H1 (cell line): ENCODE data around the gene RSBN1. TPM values are rescaled to one million over a fixed set of nuclear protein-coding genes. Genes with fewer than 3 reads are reported as not detected.

ENCODE experiments used
- CTCF ChIA-PET: fragments of 300-600 bp; sonication (Branson Sonifier 250); formaldehyde crosslinking; loops from one replicate; lab custom pipeline; 2021; ENCODE audit not compliant: partially characterized antibody; lab: Charles Lee
- POLR2A ChIA-PET: fragments of 300-600 bp; sonication (Branson Sonifier 250); formaldehyde crosslinking; loops from one replicate; lab custom pipeline; 2021; ENCODE audit warnings: inconsistent platforms; ENCODE audit not compliant: partially characterized antibody; lab: Charles Lee
- DNase-seq, 2 experiments: peaks; one replicate each; pipeline versions ENCODE4 v3.0.0 to v3.0.0-alpha.2; 2010 to 2022; ENCODE audit warnings: low spot score in 2 of 2, low read depth in 1 of 2, mixed read lengths in 1 of 2
- FAIRE-seq: peaks from 2 replicates; lab custom pipeline; 2011; peaks lifted over from hg19 to GRCh38; lab: Jason Lieb, UNC
- H2AFZ ChIP-seq: 2 replicates; pipeline ENCODE4 v1.8.1; 2012; ENCODE audit warnings: low read length, inconsistent platforms
- H2AK5ac ChIP-seq: 2 replicates; pipeline ENCODE4 v1.6.1; 2013; ENCODE audit warnings: low read depth, low read length
- H2BK120ac ChIP-seq: replicated peaks from 2 replicates; pipeline ENCODE3; 2013; ENCODE audit warnings: low read depth, low read length, inconsistent platforms
- H2BK12ac ChIP-seq: 2 replicates; pipeline ENCODE4 v1.6.1; 2013; ENCODE audit warnings: low read depth, low read length
- H2BK15ac ChIP-seq: 2 replicates; pipeline ENCODE4 v1.6.1; 2013; ENCODE audit warnings: low read length
- H2BK20ac ChIP-seq: 2 replicates; pipeline ENCODE4 v1.6.1; 2013; ENCODE audit warnings: low read length
- H2BK5ac ChIP-seq: 2 replicates; pipeline ENCODE4 v1.6.1; 2013; ENCODE audit warnings: low read depth, low read length
- H3K14ac ChIP-seq: 2 replicates; pipeline ENCODE4 v1.6.1; 2013; ENCODE audit warnings: inconsistent platforms; ENCODE audit not compliant: insufficient read length
- H3K18ac ChIP-seq: 2 replicates; pipeline ENCODE4 v1.6.1; 2013; ENCODE audit warnings: low read length; ENCODE audit errors: extremely low read depth
- H3K23ac ChIP-seq: 2 replicates; pipeline ENCODE4 v1.6.1; 2013; ENCODE audit warnings: inconsistent platforms; ENCODE audit not compliant: insufficient read length
- H3K23me2 ChIP-seq: 2 replicates; pipeline ENCODE4 v1.6.1; 2013; ENCODE audit warnings: low read depth, low read length
- H3K27ac ChIP-seq: 2 replicates; pipeline ENCODE4 v1.6.1; 2011; ENCODE audit warnings: low read depth, low read length, inconsistent platforms
- H3K27me3 ChIP-seq, 4 experiments: replicated peaks in 1 of 4; 1 replicate in 1 of 4; 2 replicates in 3 of 4; pipeline versions ENCODE4 v1.6.1 to v1.8.1; 2011 to 2013; ENCODE audit warnings: low read length in 3 of 4, mild to moderate bottlenecking in 3 of 4, inconsistent platforms in 2 of 4, mixed read lengths in 2 of 4, moderate library complexity in 1 of 4; ENCODE audit not compliant: control insufficient read depth in 3 of 4, insufficient read depth in 3 of 4; ENCODE audit errors: extremely low read depth in 1 of 4
- H3K36me3 ChIP-seq, 4 experiments: 2 replicates each; pipeline versions ENCODE4 v1.6.1 to v1.8.1; 2011 to 2013; ENCODE audit warnings: mild to moderate bottlenecking in 4 of 4, low read length in 3 of 4, moderate library complexity in 2 of 4, control low read depth in 1 of 4, inconsistent platforms in 1 of 4; ENCODE audit not compliant: insufficient read depth in 4 of 4, control insufficient read depth in 2 of 4
- H3K4ac ChIP-seq: replicated peaks from 2 replicates; pipeline ENCODE3; 2013; ENCODE audit warnings: low read length, low read depth, mixed read lengths, inconsistent platforms; ENCODE audit not compliant: insufficient read length
- H3K4me1 ChIP-seq, 4 experiments: replicated peaks in 1 of 4; 1 replicate in 1 of 4; 2 replicates in 3 of 4; pipeline versions ENCODE4 v1.6.1 to v1.8.1; 2011 to 2013; ENCODE audit warnings: low read length in 3 of 4, inconsistent platforms in 2 of 4, mixed read lengths in 1 of 4; ENCODE audit not compliant: insufficient read depth in 4 of 4, control insufficient read depth in 3 of 4
- H3K4me2 ChIP-seq, 2 experiments: 2 replicates each; pipeline versions ENCODE4 v1.6.1 to v1.8.1; 2011 to 2013; ENCODE audit warnings: low read depth in 2 of 2, low read length in 2 of 2, control low read depth in 1 of 2, inconsistent platforms in 1 of 2, mild to moderate bottlenecking in 1 of 2; ENCODE audit not compliant: insufficient read depth in 1 of 2
- H3K4me3 ChIP-seq, 4 experiments: fragments of 200-600, 300-600 bp in 1 of 4; sonication (generic), shearing (Covaris generic), sonication (Bioruptor Twin) in 1 of 4; 2 replicates each; pipeline versions ENCODE4 v1.5.1 to v1.8.1; 2011 to 2016; ENCODE audit warnings: low read length in 4 of 4, low read depth in 3 of 4, control low read depth in 2 of 4, inconsistent platforms in 2 of 4, mild to moderate bottlenecking in 2 of 4, mixed read lengths in 1 of 4, moderate library complexity in 1 of 4; ENCODE audit not compliant: insufficient read depth in 2 of 4; ENCODE audit errors: extremely low read depth in 1 of 4
- H3K56ac ChIP-seq: replicated peaks from 2 replicates; pipeline ENCODE3; 2013; ENCODE audit warnings: low read depth, mild to moderate bottlenecking, mixed read lengths, low read length, inconsistent platforms; ENCODE audit not compliant: insufficient read length
- H3K79me1 ChIP-seq: 2 replicates; pipeline ENCODE4 v1.6.1; 2013; ENCODE audit warnings: low read depth, low read length, control low read depth
- H3K79me2 ChIP-seq, 2 experiments: 2 replicates each; pipeline versions ENCODE4 v1.6.1 to v1.8.1; 2012 to 2013; ENCODE audit warnings: low read length in 2 of 2, mild to moderate bottlenecking in 2 of 2, inconsistent platforms in 1 of 2; ENCODE audit not compliant: insufficient read depth in 2 of 2, control insufficient read depth in 1 of 2
- H3K9ac ChIP-seq, 4 experiments: replicated peaks in 1 of 4; 1 replicate in 1 of 4; 2 replicates in 3 of 4; pipeline versions ENCODE4 v1.6.1 to v1.8.1; 2011 to 2013; ENCODE audit warnings: low read depth in 3 of 4, low read length in 3 of 4, control low read depth in 2 of 4, mild to moderate bottlenecking in 2 of 4, moderate library complexity in 2 of 4, inconsistent platforms in 1 of 4; ENCODE audit errors: extremely low read depth in 1 of 4
- H3K9me3 ChIP-seq, 2 experiments: 2 replicates each; pipeline versions ENCODE4 v1.6.1 to v1.8.1; 2012 to 2013; ENCODE audit warnings: mild to moderate bottlenecking in 2 of 2, moderate library complexity in 2 of 2, control low read depth in 1 of 2, inconsistent platforms in 1 of 2, low read depth in 1 of 2, low read length in 1 of 2, mixed read lengths in 1 of 2; ENCODE audit not compliant: insufficient read depth in 2 of 2
- H4K20me1 ChIP-seq, 2 experiments: replicated peaks in 1 of 2; 2 replicates each; pipeline versions ENCODE3 to v1.8.1; 2011 to 2013; ENCODE audit warnings: inconsistent platforms in 2 of 2, low read length in 2 of 2, mild to moderate bottlenecking in 1 of 2; ENCODE audit not compliant: insufficient read depth in 2 of 2, control insufficient read depth in 1 of 2
- H4K5ac ChIP-seq: 2 replicates; pipeline ENCODE4 v1.6.1; 2013; ENCODE audit warnings: low read length, low read depth, mixed read lengths, inconsistent platforms; ENCODE audit not compliant: insufficient read length
- H4K8ac ChIP-seq: 2 replicates; pipeline ENCODE4 v1.8.0; 2013; ENCODE audit warnings: mild to moderate bottlenecking, moderate library complexity, low read length, inconsistent platforms; ENCODE audit not compliant: insufficient read depth; ENCODE audit errors: extremely low read depth
- H4K91ac ChIP-seq: replicated peaks from 2 replicates; pipeline ENCODE3; 2013; ENCODE audit warnings: low read length, mixed read lengths, inconsistent platforms; ENCODE audit not compliant: insufficient read length
- ASH2L ChIP-seq: fragments of 200-600, 300-600 bp; sonication (generic); IDR thresholded peaks from one replicate; pipeline ENCODE4 v1.7.1; 2017; ENCODE audit warnings: low read length
- CEBPB ChIP-seq: IDR thresholded peaks from 2 replicates; pipeline ENCODE4 v1.6.1; 2012; ENCODE audit warnings: low read depth, low read length
- CHD2 ChIP-seq: IDR thresholded peaks from 2 replicates; pipeline ENCODE4 v1.6.1; 2012; ENCODE audit warnings: low read length, improper control_type of control experiment
- EP300 ChIP-seq, 2 experiments: IDR thresholded peaks; 1 replicate in 1 of 2; 2 replicates in 1 of 2; pipeline ENCODE4 v1.6.1; 2011 to 2012; ENCODE audit warnings: low read depth in 2 of 2, low read length in 2 of 2, mild to moderate bottlenecking in 2 of 2, borderline replicate concordance in 1 of 2, inconsistent platforms in 1 of 2, moderate library complexity in 1 of 2
- KDM1A ChIP-seq: fragments of 200-600, 300-600 bp; sonication (generic); IDR thresholded peaks from 2 replicates; pipeline ENCODE4 v1.7.1; 2016; ENCODE audit warnings: mild to moderate bottlenecking, low read length, borderline replicate concordance
- POLR2AphosphoS5 ChIP-seq: IDR thresholded peaks from 2 replicates; pipeline ENCODE4 v1.6.1; 2011; ENCODE audit warnings: low read depth, low read length
- RXRA ChIP-seq: IDR thresholded peaks from 2 replicates; pipeline ENCODE4 v1.6.1; 2011; ENCODE audit warnings: low read depth, mild to moderate bottlenecking, low read length, moderate library complexity; ENCODE audit not compliant: insufficient read depth
- SIRT6 ChIP-seq: IDR thresholded peaks from one replicate; pipeline ENCODE4 v1.7.1; 2012; ENCODE audit warnings: low read length, inconsistent platforms
- SP2 ChIP-seq: IDR thresholded peaks from 2 replicates; pipeline ENCODE4 v1.6.1; 2012; ENCODE audit warnings: mild to moderate bottlenecking, low read length, inconsistent platforms
- SP4 ChIP-seq: IDR thresholded peaks from 2 replicates; pipeline ENCODE4 v1.6.1; 2012; ENCODE audit warnings: low read length, inconsistent platforms
- SRF ChIP-seq: IDR thresholded peaks from 2 replicates; pipeline ENCODE4 v1.6.1; 2011; ENCODE audit warnings: mild to moderate bottlenecking, low read depth, low read length, moderate library complexity
- TAF1 ChIP-seq: IDR thresholded peaks from 2 replicates; pipeline ENCODE4 v1.6.1; 2011; ENCODE audit warnings: mild to moderate bottlenecking, low read depth, low read length
- TCF12 ChIP-seq: IDR thresholded peaks from 2 replicates; pipeline ENCODE4 v1.6.1; 2011; ENCODE audit warnings: low read depth, mild to moderate bottlenecking, low read length
- ZNF274 ChIP-seq: IDR thresholded peaks from 2 replicates; pipeline ENCODE4 v1.7.0; 2012; ENCODE audit warnings: low read length, borderline replicate concordance; ENCODE audit errors: extremely low read depth
- WGBS, 2 experiments: shearing (Covaris generic) in 1 of 2; methylation state at CpG; one replicate each; pipeline versions ENCODE4 v1.1.6 to v1.1.7; 2013 to 2015; ENCODE audit warnings: low lambda C conversion rate in 2 of 2, mixed read lengths in 2 of 2, inconsistent platforms in 1 of 2, low coverage in 1 of 2, missing lambda C conversion rate in 1 of 2; ENCODE audit not compliant: insufficient replicate concordance in 2 of 2, insufficient coverage in 1 of 2, insufficient read length in 1 of 2; ENCODE audit errors: extremely low coverage in 1 of 2, missing lambda C conversion rate in 1 of 2; 5-methylcytosine and 5-hydroxymethylcytosine counted together
- polyA plus RNA-seq, 7 experiments: library from polyadenylated mRNA; depleted of rRNA in 3 of 7; stranded (reverse) in 5 of 7; unstranded in 2 of 7; fragments of >200 nt in 5 of 7; fragments of 200-250 nt in 2 of 7; gene quantifications; 1 replicate in 5 of 7; 2 replicates in 1 of 7; 4 replicates in 1 of 7; pipeline versions ENCODE4 v1.2.1 to v1.2.3, GENCODE V29; 2011 to 2013; ENCODE audit warnings: missing spikeins in 2 of 7, mixed read lengths in 2 of 7
- total RNA-seq: library from RNA; stranded (reverse); fragmentation: NEBNext Ultra II Directional; extraction: Animal tissue kit (Norgen Biotek cat#: 25700); gene quantifications from 2 replicates; pipeline ENCODE4 v1.2.1, GENCODE V29; 2021
- TF ChIP-seq, protein P1 (sequence below): IDR thresholded peaks from 2 replicates; pipeline ENCODE4 v1.6.1; 2011; ENCODE audit warnings: low read length, improper control_type of control experiment

The RSBN1 gene
- total and polyA plus RNA-seq, 2 of the 8 experiments (the other 6 are each of a cell fraction or from before 2014, with no cell fraction given) = 4.2 to 17.6 TPM

DNA sequence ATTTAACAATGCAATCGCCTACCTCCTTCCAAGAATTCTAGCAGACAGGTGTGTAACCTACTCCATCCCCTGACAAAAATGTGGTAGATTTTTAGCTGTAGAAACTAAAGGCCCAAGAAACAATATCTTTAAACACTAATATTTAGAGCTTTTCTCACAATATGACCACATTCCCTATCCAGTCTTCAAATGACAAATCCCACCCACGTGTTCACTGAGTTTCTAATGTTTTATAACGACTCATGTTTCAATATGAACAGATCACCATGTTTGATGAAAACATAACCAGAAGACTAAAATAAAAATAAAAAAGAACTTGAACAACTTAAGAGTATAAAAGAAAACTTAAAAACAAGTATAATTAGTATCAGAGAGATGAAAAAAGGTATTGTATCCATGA, 24.6 kb downstream of the RSBN1 start:
- Histone ChIP-seq H3K9me3 (no peaks in the 10 kb centered on the region), H3K56ac (no peak overlapping the region), H2BK20ac (no peak overlapping the region), H3K23me2 (no peaks in the 10 kb centered on the region), H3K18ac (no peak overlapping the region), H3K14ac (no peak overlapping the region), H3K27me3 (no peaks in the 10 kb centered on the region), H4K8ac (no peak overlapping the region), H3K4me3 (no peak overlapping the region), H3K4ac (no peak overlapping the region), H3K36me3 (no peaks in the 10 kb centered on the region; a peak in 2 of 8 replicates), H4K5ac (no peak overlapping the region), H3K9ac (no peak overlapping the region), H4K20me1 (peaks cover 2 to 12% of the 10 kb centered on the region in 2 experiments), H3K4me1 (peaks cover 0 to 3% (median 0%) of the 10 kb centered on the region in 4 experiments; a peak in 2 of 7 replicates), H3K79me2 (peaks cover 0 to 35% of the 10 kb centered on the region in 2 experiments; a peak in 2 of 4 replicates), H3K27ac (no peak overlapping the region), H3K79me1 (peaks cover 4% of the 10 kb centered on the region; the same call in 1 of the 2 replicates), H3K4me2 (no peak overlapping the region), H2AK5ac (no peak overlapping the region), H4K91ac (no peak overlapping the region), H2BK120ac (no peak overlapping the region), H2BK15ac (no peak overlapping the region), H3K23ac (no peak overlapping the region), H2BK12ac (no peak overlapping the region), H2BK5ac (no peak overlapping the region), H2AFZ (no peak overlapping the region)
- ChIA-PET CTCF (interaction anchor here (0.7 kb wide), 1 partner anchor 1094 kb away, joined by 3 read pairs; no protein-coding TSS in a partner anchor), POLR2A (no interaction called here)
- FAIRE-seq (no peak), DNase-seq (no peak)
- 86% methylated on average over 3 of the region's 3 CpGs; no CpG with 5 or more reads in 1 of the 2 experiments for WGBS, 2 experiments
- TF ChIP-seq SP2 (no peak), TCF12 (no peak), TAF1 (no peak), CHD2 (no peak), POLR2AphosphoS5 (no peak), KDM1A (no peak), SRF (no peak), SP4 (no peak), SIRT6 (no peak), ZNF274 (no peak), EP300 (IDR thresholded peaks at IDR 0.05; ENCODE audit: borderline replicate concordance in 1 of 2, low read depth in 2 of 2, low read length in 2 of 2) (no peak), CEBPB (no peak), RXRA (no peak), ASH2L (no peak)
- TF ChIP-seq, protein P1, sequence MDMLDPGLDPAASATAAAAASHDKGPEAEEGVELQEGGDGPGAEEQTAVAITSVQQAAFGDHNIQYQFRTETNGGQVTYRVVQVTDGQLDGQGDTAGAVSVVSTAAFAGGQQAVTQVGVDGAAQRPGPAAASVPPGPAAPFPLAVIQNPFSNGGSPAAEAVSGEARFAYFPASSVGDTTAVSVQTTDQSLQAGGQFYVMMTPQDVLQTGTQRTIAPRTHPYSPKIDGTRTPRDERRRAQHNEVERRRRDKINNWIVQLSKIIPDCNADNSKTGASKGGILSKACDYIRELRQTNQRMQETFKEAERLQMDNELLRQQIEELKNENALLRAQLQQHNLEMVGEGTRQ = no peak
